T1000 (cell line): ENCODE measurements around the gene PRM1.
"Not testable (repeated sequence)": the region's sequence is repeated elsewhere in the genome, so short reads cannot be mapped to it uniquely, and the experiment has no call there.

ENCODE experiments used
- DNase-seq: peaks from one replicate; lab custom pipeline; 2025; ENCODE audit warnings: mixed read lengths; lab: John Stamatoyannopoulos, UW

The PRM1 gene

GRCh38 chr16:11298143-11298900 lies 17.2 kb upstream of the PRM1 start:
- no peak for DNase-seq

- no peak for DNase-seq
Observed at GRCh38 chr16:11297492-11298142, 16.5 kb upstream of the PRM1 start.

GRCh38 chr16:11296706-11297491 lies 15.8 kb upstream of the PRM1 start:
- no peak for DNase-seq

DNA sequence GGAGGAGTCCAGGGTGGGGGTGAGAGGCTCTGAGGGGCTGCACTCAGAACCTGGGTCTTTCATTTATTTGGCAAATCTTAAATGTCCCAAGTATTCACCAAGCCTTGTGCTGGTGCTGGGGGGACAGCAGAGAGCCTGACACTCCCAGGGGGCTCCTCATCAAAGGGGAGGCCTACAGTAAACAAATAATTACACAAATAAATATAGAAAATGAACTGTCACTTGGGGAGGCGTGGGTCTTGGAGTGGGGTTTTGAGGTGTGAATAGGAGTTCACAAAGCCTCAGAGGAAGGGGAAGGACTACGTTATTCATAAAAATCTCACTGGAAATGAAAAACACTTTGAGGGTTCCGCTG lies 15.2 kb upstream of the PRM1 start:
- no peak for DNase-seq

DNA sequence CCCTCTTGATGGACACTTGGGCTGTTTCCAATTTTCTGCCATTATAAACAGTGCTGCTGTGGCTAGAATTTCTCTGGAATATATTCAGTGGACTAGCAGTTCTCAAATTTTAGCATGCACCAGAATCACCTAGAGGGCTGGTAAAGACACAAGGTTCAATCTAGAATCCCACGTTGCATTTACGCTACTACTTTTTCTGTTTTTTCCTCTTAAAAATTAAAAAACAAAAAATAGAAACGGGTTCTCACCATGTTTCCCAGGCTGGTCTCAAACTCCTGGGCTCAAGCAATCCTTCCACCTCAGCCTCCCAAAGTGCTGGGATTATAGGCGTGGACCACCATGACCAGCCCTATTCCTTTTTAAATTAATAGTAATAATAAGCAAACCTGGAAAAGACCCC lies 14.5 kb upstream of the PRM1 start:
- DNase-seq, result no peak

GRCh38 chr16:11292076-11292748 lies 11.1 kb upstream of the PRM1 start:
- no peak for DNase-seq

DNA sequence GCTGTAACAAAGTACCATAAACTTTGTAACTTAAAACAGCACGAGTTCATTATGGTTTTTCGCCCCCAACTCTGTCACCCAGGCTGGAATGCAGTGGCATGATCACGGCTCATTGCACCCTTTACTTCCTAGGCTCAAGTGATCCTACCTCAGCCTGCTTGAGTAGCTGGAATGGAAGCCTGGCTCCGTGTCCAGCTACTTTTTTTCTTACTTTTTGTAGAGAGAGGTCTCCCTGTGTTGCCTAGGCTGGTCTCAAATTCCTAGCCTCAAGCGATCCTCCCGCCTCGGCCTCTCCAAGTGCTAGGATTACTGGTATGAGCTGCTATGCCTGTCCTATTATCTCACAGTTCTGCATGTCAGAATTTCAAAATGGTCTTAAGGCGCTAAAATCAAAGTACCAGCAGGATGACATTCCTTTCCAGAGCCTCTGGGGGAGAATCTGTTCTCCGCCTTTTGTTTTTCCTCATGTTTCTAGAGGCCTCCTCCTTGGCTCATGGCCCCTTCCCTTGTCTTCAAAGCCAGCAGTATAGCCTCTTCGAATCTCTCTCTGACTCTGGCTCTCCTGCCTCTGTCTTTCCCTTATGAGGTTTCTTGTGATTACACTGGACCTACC lies 10.1 kb upstream of the PRM1 start:
- DNase-seq, result no peak

DNA sequence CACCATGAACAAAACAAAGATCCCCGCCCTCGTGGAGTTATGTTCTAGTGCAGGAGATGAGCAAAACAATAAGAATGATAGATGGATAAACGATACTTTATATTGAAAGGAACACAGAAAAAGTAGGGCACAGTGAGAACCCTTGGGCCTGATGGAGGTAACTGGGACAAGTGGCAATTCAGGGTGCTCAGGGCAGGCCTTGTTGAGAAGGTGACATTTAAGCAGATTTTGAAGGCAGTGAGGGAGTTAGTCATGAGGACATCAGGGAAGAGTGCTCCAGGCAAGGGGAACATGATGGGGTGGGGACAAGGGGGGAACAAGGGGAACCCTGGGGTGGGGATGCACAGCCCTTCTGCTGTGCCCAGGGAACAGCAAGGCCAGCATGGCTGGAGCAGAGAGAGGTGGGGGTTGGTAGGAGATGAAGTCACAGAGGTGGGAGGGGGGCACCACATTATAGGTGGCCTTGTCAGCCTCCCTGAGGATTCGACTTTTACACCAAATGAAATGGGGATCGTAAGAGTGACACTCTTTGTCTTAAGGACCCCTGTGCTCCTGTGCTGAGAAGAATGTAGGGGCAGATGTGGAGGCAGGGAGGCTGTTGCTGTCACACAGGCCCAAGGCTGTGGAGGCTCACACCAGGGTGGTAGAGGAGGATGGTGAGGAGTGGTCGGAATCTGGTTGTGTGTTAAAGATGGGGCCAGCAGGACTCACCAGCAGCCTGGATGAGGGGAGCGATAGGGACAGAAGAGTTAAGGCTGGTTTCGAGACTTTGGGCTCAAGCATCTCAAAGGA lies 9.2 kb upstream of the PRM1 start:
- DNase-seq, result no peak

DNA sequence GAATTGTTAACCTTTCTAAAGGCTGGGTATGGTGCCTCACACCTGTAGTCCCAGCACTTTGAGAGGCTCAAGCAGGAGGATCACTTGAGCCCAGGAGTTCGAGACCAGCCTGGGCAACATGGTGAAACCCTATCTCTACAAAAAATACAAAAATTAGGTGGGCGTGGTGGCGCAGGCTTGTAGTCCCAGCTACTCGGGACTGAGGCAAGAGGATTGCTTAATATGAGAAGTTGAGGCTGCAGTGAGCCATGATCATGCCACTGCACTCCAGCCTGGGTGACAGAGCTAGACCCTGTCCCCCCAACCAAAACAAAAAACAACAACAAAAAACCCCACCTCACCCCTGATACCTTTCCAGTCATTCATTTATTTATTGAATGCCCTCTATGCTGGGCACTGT lies 8.6 kb upstream of the PRM1 start:
- DNase-seq, result not testable (repeated sequence)

DNA sequence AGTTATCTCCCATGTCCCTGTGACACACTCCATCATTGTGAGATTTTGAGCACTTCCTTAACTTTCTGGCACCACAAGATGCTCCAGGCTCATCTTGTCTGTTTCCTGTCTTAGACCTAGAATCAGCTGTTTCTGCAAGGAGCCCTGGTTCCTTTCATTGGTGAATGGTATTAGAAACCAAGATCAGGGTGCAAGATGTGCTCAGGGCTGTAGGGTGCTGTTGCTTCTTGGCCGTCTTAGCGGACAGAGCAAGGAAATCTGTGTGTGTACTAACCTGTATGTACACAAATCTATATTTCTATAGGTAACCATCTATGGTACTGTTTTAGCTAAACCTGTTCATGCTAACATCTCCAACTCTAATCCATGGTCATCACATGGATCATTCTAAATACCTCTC lies 8.1 kb upstream of the PRM1 start:
- DNase-seq, result no peak

DNA sequence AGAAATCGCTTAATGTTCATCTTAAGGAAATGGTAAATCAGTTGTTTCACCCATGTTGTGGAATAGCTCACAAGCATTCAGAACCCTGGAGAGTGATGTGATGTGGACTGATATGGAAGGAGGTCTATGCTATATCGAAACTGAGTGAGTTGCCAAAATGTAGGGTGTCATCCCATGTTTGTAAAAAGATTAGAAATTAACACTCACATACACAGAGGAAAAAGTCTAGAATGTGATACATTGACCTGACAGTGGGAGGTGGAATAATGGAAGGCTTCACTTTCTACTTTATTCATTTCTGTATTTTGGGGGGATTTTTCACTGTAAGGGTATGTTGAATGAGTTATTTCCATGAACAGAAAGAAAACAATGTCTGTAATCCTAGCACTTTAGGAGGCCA lies 4.7 kb upstream of the PRM1 start:
- DNase-seq, result no peak

DNA sequence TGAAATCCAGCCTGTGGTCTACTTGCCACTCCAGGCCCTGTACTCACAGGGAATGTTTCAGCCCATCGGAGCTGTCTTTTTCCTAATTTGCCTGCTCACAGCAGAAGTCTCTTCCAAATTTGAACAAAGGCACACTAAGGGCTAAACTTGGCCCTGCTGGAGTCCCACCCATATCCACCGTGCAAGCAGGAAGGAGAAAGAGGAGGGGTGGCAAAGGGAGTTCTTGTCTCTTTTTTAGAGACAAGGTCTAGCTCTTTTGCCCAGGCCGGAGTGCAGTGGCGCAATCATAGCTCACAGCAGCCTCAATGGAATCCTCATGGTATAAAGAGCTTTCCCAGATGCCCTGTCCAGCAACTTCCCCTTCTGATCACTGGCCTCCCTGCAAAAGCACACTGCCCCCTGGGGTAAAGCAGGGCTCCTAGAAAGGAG lies 2.7 kb upstream of the PRM1 start:
- DNase-seq, result no peak

DNA sequence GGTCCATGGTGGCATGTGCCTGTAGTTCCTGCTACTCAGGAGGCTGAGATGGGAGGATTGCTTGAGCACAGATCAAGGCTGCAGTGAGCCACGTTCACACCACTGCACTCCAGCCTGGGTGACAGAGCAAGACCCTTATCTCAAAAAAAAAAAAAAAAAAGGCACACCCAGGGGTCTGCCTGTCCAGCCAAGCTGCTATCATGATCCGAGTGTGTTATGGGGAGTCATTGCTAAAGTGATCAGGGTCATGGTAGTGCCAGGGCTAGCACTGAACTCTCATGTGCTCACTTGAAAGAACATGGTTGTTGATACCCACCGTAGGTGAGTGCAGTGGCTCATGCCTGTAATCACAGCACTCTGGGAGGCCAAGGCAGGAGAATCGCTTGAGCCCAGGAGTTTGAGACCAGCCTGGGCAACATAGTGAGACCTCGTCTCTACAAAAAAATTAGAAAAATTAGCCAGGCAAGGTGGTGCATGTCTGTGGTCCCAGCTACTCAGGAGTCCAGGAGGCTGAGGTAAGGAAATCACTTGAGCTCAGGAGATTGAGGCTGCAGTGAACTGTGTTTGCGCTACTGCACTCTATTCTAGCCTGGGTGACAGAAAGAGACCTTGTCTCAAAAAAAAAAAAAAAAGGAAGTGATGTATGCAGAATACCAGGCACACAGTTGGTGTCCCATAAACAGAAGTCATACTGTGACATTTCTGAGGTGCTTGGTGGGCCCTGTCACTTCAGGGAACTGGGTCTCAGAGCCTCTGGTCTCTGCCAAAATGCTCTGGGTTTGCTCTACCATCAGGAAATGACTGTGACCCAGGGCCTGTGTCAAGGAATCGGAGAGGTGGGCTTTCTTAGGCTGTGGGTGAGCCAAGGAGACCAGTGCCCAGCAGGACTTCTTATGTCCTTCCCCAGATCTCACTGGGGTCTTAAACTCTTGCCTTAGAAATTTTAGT lies 2.2 kb downstream of the PRM1 start:
- DNase-seq, result no peak

DNA sequence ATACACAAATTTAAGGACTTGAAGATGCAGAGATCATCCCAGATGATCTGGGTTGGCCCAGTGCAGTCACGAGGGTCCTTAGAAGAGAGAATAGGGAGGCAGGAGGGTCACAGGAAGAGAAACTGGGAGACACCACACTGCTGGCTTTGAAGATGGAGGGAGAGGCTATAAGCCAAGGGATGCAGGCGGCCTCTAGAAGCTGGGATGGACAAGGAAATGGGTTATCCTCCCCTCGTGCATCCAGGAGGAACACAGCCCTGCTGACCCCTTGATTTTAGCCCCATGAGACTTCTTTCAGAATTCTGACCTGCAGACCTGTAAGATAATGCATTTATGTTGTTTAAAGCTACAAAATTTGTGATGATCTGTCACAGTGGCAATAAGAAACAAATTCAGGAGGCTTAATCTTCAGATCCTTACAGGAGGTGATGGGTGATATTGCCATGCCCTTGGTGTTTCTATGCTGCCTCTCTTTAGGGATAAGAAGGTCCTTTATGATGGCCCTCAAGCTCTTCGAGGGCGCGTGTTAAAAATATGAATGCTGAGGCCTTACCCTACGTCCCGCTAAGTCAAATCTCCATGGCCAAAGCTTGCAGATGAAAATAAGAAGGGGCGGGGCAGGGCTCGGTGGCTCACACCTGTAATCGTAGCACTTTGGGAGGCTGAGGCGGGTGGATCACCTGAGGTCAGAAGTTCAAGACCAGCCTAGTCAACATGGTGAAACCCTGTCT lies 3.4 kb downstream of the PRM1 start:
- DNase-seq, result no peak

GRCh38 chr16:11276896-11277593 lies 4.1 kb downstream of the PRM1 start:
- DNase-seq, result no peak

- no peak for DNase-seq
Observed at GRCh38 chr16:11276143-11276895, 4.8 kb downstream of the PRM1 start, which contains the start of gene PRM2. TSS of gene PRM2 (minus strand) at chr16:11276480. CDS start at chr16:11276370, 110 bp downstream.

GRCh38 chr16:11274964-11275363 lies 6.2 kb downstream of the PRM1 start:
- DNase-seq, result no peak
